Hepatocyte (in vitro differentiated cells): ENCODE data around the gene EFCAB6. TPM values are rescaled to one million over a fixed set of nuclear protein-coding genes. Genes with fewer than 3 reads are reported as not detected.

Source experiments
- DNase-seq: peaks from one replicate; pipeline ENCODE4 v3.0.0-alpha.2; 2016; ENCODE audit warnings: low spot score
- H2AFZ ChIP-seq: fragments of 200-600 bp; sonication (generic); 2 replicates; pipeline ENCODE4 v1.6.0; 2016; ENCODE audit warnings: antibody characterized with exemption, mild to moderate bottlenecking
- H3K27ac ChIP-seq: fragments of 200-600 bp; sonication (generic); 2 replicates; pipeline ENCODE4 v1.5.1; 2016; ENCODE audit warnings: mild to moderate bottlenecking
- H3K27me3 ChIP-seq: fragments of 200-600 bp; sonication (generic); 2 replicates; pipeline ENCODE4 v1.6.1; 2016
- H3K36me3 ChIP-seq: fragments of 200-600 bp; sonication (generic); replicated peaks from 2 replicates; pipeline ENCODE4 v1.5.1; 2016; ENCODE audit warnings: low read depth; ENCODE audit not compliant: insufficient read depth
- H3K4me1 ChIP-seq: fragments of 200-600 bp; sonication (generic); 2 replicates; pipeline ENCODE4 v1.5.1; 2016; ENCODE audit warnings: mild to moderate bottlenecking, moderate library complexity; ENCODE audit not compliant: insufficient read depth
- H3K4me2 ChIP-seq: fragments of 200-600 bp; sonication (generic); 2 replicates; pipeline ENCODE4 v1.6.0; 2016
- H3K4me3 ChIP-seq: fragments of 200-600 bp; sonication (generic); 2 replicates; pipeline ENCODE4 v1.5.1; 2016; ENCODE audit warnings: mild to moderate bottlenecking
- H3K79me2 ChIP-seq: fragments of 200-600 bp; sonication (generic); 2 replicates; pipeline ENCODE4 v1.6.0; 2017; ENCODE audit warnings: mild to moderate bottlenecking
- H3K9me2 ChIP-seq: fragments of 200-600 bp; sonication (generic); replicated peaks from 2 replicates; pipeline ENCODE4 v1.6.0; 2017; ENCODE audit warnings: mild to moderate bottlenecking; ENCODE audit not compliant: insufficient read depth
- H3K9me3 ChIP-seq: fragments of 200-600 bp; sonication (generic); 2 replicates; pipeline ENCODE4 v1.5.1; 2016; ENCODE audit warnings: low read depth, mild to moderate bottlenecking
- H4K20me1 ChIP-seq: fragments of 200-600 bp; sonication (generic); 2 replicates; pipeline ENCODE4 v1.6.0; 2016; ENCODE audit warnings: mild to moderate bottlenecking; ENCODE audit not compliant: insufficient read depth, poor library complexity, severe bottlenecking
- CTCF ChIP-seq: fragments of 200-600 bp; sonication (generic); IDR thresholded peaks from 2 replicates; pipeline ENCODE4 v1.5.1; 2016; ENCODE audit warnings: antibody characterized with exemption, mild to moderate bottlenecking; ENCODE audit not compliant: poor library complexity
- EZH2 ChIP-seq: fragments of 200-600 bp; sonication (generic); IDR thresholded peaks from 2 replicates; pipeline ENCODE4 v1.6.1; 2016; ENCODE audit warnings: antibody characterized with exemption, mild to moderate bottlenecking, borderline replicate concordance
- EZH2phosphoT487 ChIP-seq: fragments of 200-600 bp; sonication (generic); IDR thresholded peaks from one replicate; pipeline ENCODE4 v1.6.1; 2018; ENCODE audit warnings: antibody characterized with exemption, mild to moderate bottlenecking, low read depth, moderate library complexity; ENCODE audit not compliant: unreplicated experiment, severe bottlenecking
- WGBS: methylation state at CpG from one replicate; pipeline ENCODE4 v1.1.6; 2016; ENCODE audit warnings: low lambda C conversion rate; ENCODE audit errors: missing lambda C conversion rate; 5-methylcytosine and 5-hydroxymethylcytosine counted together
- polyA plus RNA-seq: library from polyadenylated mRNA; unstranded; fragments of >200 nt; fragmentation: Nextera tagmentation; extraction: Ambion mirVana; gene quantifications from 2 replicates; pipeline ENCODE4 v1.2.1, GENCODE V29; 2016
- total RNA-seq: library from RNA; depleted of rRNA; stranded (reverse); fragments of >200 nt; gene quantifications from 2 replicates; pipeline ENCODE4 v1.2.3, GENCODE V29; 2014

Gene EFCAB6
- total and polyA plus RNA-seq, 2 experiments from 2014 or later: 0.59 to 2.1 TPM

- H3K9me2 ChIP-seq: no peaks in the 10 kb centered on the region
- no peaks in the 10 kb centered on the region for H3K9me3 ChIP-seq
- no peak for DNase-seq
- H3K36me3 ChIP-seq: no peaks in the 10 kb centered on the region
- H3K4me1 ChIP-seq: no peaks in the 10 kb centered on the region
- no peaks in the 10 kb centered on the region for H4K20me1 ChIP-seq
- WGBS: 89% methylated on average over 8 of the region's 8 CpGs
- H3K27ac ChIP-seq: no peak overlapping the region
- H3K79me2 ChIP-seq: no peaks in the 10 kb centered on the region
- no peaks in the 10 kb centered on the region for H3K27me3 ChIP-seq
- no peak for TF ChIP-seq CTCF
- TF ChIP-seq EZH2: no peak
- TF ChIP-seq EZH2phosphoT487: no peak
- H3K4me3 ChIP-seq: no peak overlapping the region
- no peak overlapping the region for H2AFZ ChIP-seq
- H3K4me2 ChIP-seq: no peak overlapping the region
Observed at GRCh38 chr22:43484227-43484626, 327.9 kb downstream of the EFCAB6 start.

- 88% methylated on average over 7 of the region's 7 CpGs for WGBS
- H3K9me2 ChIP-seq: no peaks in the 10 kb centered on the region
- no peaks in the 10 kb centered on the region for H3K27me3 ChIP-seq
- no peaks in the 10 kb centered on the region for H3K9me3 ChIP-seq
- H3K4me3 ChIP-seq: no peak overlapping the region
- H2AFZ ChIP-seq: no peak overlapping the region
- no peak for TF ChIP-seq CTCF
- no peak for TF ChIP-seq EZH2phosphoT487
- no peak for TF ChIP-seq EZH2
- H4K20me1 ChIP-seq: no peaks in the 10 kb centered on the region
- DNase-seq: no peak
- H3K36me3 ChIP-seq: no peaks in the 10 kb centered on the region
- no peaks in the 10 kb centered on the region for H3K4me1 ChIP-seq
- no peaks in the 10 kb centered on the region for H3K79me2 ChIP-seq
- H3K4me2 ChIP-seq: no peak overlapping the region
- H3K27ac ChIP-seq: no peak overlapping the region
Observed at GRCh38 chr22:43483669-43484068, 328.4 kb downstream of the EFCAB6 start.

- DNase-seq: no peak
- Histone ChIP-seq H3K9me2 (no peaks in the 10 kb centered on the region), H2AFZ (no peak overlapping the region), H4K20me1 (no peaks in the 10 kb centered on the region), H3K9me3 (no peaks in the 10 kb centered on the region), H3K79me2 (no peaks in the 10 kb centered on the region), H3K27me3 (no peaks in the 10 kb centered on the region), H3K36me3 (no peaks in the 10 kb centered on the region), H3K27ac (no peak overlapping the region), H3K4me1 (no peaks in the 10 kb centered on the region), H3K4me2 (no peak overlapping the region), H3K4me3 (no peak overlapping the region)
- TF ChIP-seq EZH2phosphoT487: no peak
- TF ChIP-seq CTCF: no peak
- TF ChIP-seq EZH2: no peak
- WGBS: 94% methylated on average over 13 of the region's 13 CpGs
Observed at GRCh38 chr22:43483266-43483665, 328.8 kb downstream of the EFCAB6 start.

GRCh38 chr22:43482318-43482625 is 329.8 kb downstream of the EFCAB6 start:
- no peak for DNase-seq
- H3K27me3 ChIP-seq: no peaks in the 10 kb centered on the region
- no peaks in the 10 kb centered on the region for H4K20me1 ChIP-seq
- TF ChIP-seq CTCF (no peak), EZH2phosphoT487 (no peak), EZH2 (no peak)
- H3K27ac ChIP-seq: no peak overlapping the region
- H2AFZ ChIP-seq: no peak overlapping the region
- 62% methylated on average over 8 of the region's 8 CpGs for WGBS
- no peaks in the 10 kb centered on the region for H3K79me2 ChIP-seq
- no peaks in the 10 kb centered on the region for H3K4me1 ChIP-seq
- no peaks in the 10 kb centered on the region for H3K9me3 ChIP-seq
- no peak overlapping the region for H3K4me3 ChIP-seq
- no peak overlapping the region for H3K4me2 ChIP-seq
- no peaks in the 10 kb centered on the region for H3K36me3 ChIP-seq
- H3K9me2 ChIP-seq: no peaks in the 10 kb centered on the region
